BLaER1 (cell line): Measurements from ENCODE around the gene TSPAN18.
A peak's percentile ranks its signal among the peaks of the same experiment; 100 is the strongest.

Experiments
- H3K27ac ChIP-seq: shearing (Covaris generic); formaldehyde crosslinking; 2 replicates; pipeline ENCODE4 v1.8.1; 2022
- H3K27me3 ChIP-seq: shearing (Covaris generic); formaldehyde crosslinking; 2 replicates; pipeline ENCODE4 v1.8.1; 2022
- H3K36me3 ChIP-seq: shearing (Covaris generic); formaldehyde crosslinking; 2 replicates; pipeline ENCODE4 v1.8.1; 2022
- H3K4me1 ChIP-seq: shearing (Covaris generic); formaldehyde crosslinking; 2 replicates; pipeline ENCODE4 v1.8.1; 2022
- H3K4me2 ChIP-seq: shearing (Covaris generic); formaldehyde crosslinking; 2 replicates; pipeline ENCODE4 v1.8.1; 2022
- H3K4me3 ChIP-seq: shearing (Covaris generic); formaldehyde crosslinking; 2 replicates; pipeline ENCODE4 v1.8.1; 2022
- H3K9ac ChIP-seq: shearing (Covaris generic); formaldehyde crosslinking; 2 replicates; pipeline ENCODE4 v1.8.1; 2022
- H3K9me3 ChIP-seq: shearing (Covaris generic); formaldehyde crosslinking; 2 replicates; pipeline ENCODE4 v1.8.1; 2022
- H4K20me1 ChIP-seq: shearing (Covaris generic); formaldehyde crosslinking; 2 replicates; pipeline ENCODE4 v1.8.1; 2022
- Cebpa-rat ChIP-seq: shearing (Covaris generic); IDR thresholded peaks from 2 replicates; pipeline ENCODE4 v1.8.1; 2022

TSPAN18 gene

GRCh38 chr11:44980533-44981427 lies 254.0 kb downstream of the TSPAN18 start:
- Histone ChIP-seq H3K27me3 (no peaks in the 10 kb centered on the region), H4K20me1 (no peaks in the 10 kb centered on the region), H3K4me1 (peaks cover 66% of the 10 kb centered on the region), H3K36me3 (no peaks in the 10 kb centered on the region), H3K9me3 (no peaks in the 10 kb centered on the region), H3K9ac (peak overlapping the region; percentile 4; the same call in 1 of the 2 replicates), H3K4me3 (peak overlapping the region; percentile 32), H3K27ac (peak overlapping the region; percentile 70), H3K4me2 (peak overlapping the region; percentile 93)
- no peak for TF ChIP-seq Cebpa-rat
